Choroid plexus epithelial cell (primary cell): ENCODE data around the gene LSM6.

ENCODE experiments used
- DNase-seq: peaks from one replicate; pipeline ENCODE4 v3.0.0-alpha.2; 2010; ENCODE audit warnings: low read depth
- H3K4me3 ChIP-seq: 2 replicates; pipeline ENCODE4 v1.5.1; 2011; ENCODE audit warnings: low read depth, mild to moderate bottlenecking, control low read depth, low read length, moderate library complexity
- TF ChIP-seq, protein P1 (sequence below): conservative IDR thresholded peaks from 2 replicates; pipeline ENCODE4 v1.5.1; 2011; ENCODE audit warnings: low read depth, mild to moderate bottlenecking, control low read depth, inconsistent platforms, low read length, moderate library complexity

The LSM6 gene

DNA sequence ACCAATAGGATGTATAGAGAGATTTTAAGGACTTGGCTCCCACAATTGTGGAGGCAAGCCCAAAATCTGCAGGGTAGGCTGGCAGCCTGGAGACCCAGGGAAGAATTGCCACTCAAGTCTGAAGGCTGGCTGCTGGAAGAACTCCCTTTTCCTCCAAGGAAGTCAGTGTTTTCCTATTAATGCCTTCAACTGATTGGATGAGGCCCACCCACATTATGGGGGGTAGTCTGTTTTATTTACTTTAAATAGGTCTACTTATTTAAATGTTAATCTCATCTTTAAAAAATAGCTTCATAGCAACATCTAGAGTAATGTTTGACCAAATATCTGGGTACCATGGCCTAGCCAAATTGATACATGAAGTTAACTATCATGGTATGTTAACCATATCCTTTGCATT is 18.7 kb downstream of the LSM6 start:
- H3K4me3 ChIP-seq, result no peak overlapping the region
- TF ChIP-seq, protein P1, sequence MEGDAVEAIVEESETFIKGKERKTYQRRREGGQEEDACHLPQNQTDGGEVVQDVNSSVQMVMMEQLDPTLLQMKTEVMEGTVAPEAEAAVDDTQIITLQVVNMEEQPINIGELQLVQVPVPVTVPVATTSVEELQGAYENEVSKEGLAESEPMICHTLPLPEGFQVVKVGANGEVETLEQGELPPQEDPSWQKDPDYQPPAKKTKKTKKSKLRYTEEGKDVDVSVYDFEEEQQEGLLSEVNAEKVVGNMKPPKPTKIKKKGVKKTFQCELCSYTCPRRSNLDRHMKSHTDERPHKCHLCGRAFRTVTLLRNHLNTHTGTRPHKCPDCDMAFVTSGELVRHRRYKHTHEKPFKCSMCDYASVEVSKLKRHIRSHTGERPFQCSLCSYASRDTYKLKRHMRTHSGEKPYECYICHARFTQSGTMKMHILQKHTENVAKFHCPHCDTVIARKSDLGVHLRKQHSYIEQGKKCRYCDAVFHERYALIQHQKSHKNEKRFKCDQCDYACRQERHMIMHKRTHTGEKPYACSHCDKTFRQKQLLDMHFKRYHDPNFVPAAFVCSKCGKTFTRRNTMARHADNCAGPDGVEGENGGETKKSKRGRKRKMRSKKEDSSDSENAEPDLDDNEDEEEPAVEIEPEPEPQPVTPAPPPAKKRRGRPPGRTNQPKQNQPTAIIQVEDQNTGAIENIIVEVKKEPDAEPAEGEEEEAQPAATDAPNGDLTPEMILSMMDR, result no peak
- DNase-seq, result no peak

DNA sequence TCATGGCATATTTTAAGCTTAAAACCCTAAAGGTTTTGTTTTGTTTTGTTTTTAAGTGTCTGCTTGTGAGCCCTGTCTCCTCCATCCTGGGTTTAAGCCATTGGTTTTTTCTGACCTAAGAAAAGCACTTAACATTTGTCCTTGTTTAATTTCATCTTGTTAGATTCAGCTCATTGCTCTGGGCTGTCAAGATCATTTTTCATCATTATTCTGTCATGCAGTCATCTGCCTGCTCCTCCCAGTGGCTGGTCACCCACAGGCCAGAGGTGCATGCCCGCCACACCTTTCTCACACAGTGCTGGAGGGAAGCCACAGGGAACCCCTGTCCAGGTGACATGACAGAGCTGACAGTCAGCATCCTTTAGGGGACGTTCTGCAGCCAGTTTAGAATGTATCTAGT is 27.1 kb downstream of the LSM6 start:
- DNase-seq, result no peak
- no peak overlapping the region for H3K4me3 ChIP-seq
- TF ChIP-seq, protein P1, result no peak

DNA sequence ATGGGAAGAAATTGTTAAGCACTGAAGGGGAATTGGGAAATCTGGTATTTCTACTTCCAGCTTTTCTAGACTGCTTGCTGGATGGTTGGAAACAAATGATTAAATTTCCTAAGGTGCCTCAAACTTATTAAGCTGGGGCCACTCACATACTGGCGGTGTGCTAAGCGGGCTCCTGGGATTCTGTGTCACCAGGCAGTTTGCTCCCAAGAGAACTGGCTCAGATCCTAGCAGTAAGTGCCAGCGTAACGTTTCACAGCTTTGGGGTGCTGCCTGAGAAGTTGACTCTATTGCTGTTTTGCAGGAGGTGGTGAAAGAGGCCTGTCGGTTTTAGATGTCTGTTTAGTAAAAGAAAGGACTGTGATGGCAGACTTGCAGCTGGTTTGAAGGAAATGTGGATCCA is 31.9 kb downstream of the LSM6 start:
- H3K4me3 ChIP-seq, result no peak overlapping the region
- DNase-seq, result no peak
- TF ChIP-seq, protein P1, result no peak

DNA sequence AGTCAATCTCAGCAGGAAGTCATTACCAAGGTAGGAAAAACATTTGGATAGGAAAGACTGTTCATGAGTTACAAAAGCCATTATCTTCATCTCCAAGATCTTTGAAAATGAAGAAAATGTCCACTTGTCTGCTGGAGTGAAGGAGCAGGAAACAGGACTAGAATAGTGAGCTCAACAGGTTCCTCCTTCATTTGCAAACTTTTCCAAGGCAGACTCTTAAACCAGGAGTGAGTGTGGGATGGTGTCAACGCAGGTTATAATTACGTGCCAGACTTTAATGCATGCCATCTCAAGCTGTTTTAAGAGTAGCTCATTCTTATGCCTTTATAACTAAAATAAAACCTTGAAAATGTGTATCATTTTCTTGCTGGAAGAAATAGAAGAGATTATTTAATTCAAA is 35.4 kb downstream of the LSM6 start:
- TF ChIP-seq, protein P1, result no peak
- no peak overlapping the region for H3K4me3 ChIP-seq
- DNase-seq, result no peak

DNA sequence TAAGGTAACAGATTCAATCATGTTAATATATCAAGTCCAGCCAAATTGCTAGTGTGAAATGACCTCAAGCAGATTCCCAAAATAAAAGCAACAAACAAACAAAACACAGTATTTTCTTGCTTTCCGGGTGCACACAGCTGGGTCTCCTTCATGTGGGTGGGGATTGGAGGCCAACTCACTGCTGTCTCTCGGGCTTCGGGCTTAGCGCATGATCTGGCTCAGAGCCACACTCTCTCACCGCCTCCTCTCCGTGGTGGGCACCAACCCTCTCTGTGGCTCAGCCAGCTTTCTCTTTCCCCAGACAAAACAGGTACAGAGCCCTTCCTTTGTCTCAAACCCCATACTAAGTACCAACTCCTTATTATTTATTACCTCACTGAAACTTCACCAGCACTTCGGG is 35.9 kb downstream of the LSM6 start:
- DNase-seq, result no peak
- TF ChIP-seq, protein P1, result no peak
- no peak overlapping the region for H3K4me3 ChIP-seq

DNA sequence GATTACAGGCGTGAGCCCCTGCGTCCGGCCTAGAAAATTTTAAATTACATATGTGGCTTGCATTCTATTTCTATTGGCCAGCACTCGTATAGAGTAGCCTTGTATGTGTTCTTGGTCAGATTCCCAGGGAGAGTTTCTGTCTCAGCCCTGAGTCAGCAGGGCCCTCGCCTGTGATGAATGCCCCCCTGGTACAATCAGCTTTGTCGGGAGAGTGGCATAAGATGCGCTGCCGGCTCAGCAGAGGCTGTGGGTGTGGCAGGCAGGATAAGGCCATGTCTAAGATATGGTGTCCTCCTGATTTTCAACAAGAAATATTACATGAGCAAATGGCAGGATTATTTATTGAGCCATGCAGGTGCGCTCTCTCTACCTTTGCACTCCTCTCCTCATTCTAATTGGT is 37.3 kb downstream of the LSM6 start:
- no peak overlapping the region for H3K4me3 ChIP-seq
- DNase-seq, result no peak
- TF ChIP-seq, protein P1, result no peak

DNA sequence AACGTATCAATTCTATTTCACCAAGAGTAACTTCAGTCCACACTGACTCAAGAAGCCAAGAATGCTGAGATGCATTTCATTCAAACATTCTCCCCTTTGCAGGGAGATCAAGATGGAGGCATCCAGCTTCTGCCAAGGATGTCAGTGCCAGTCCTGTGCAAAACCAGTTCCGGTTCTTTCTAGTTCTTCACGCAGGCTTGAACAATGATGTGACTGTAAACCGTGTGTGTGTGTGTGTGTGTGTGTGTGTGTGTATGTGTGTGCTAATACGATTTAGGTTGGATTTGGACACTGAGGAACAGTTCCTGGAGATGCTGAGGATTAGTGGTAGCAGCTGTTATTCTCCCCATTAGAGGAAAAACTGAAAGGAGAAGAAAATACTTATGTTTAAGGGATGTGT is 38.7 kb downstream of the LSM6 start, which contains the start of gene REELD1:
REELD1 (plus strand) TSS at position 301 of the 400 bp plus-strand sequence. CDS start 2,415 bp downstream, outside the sequence.
- TF ChIP-seq, protein P1, result no peak
- DNase-seq, result no peak
- no peak within 1 kb of the TSS for H3K4me3 ChIP-seq
